Adrenal gland (tissue), 5 donors: ENCODE results near the gene HM13.

ENCODE experiments used
- CTCF ChIP-seq, 6 experiments: fragments of 450-650 bp in 4 of 6; fragments of 200-600 bp in 2 of 6; sonication (generic) in 1 of 6; IDR thresholded peaks; 1 replicate in 5 of 6; 2 replicates in 1 of 6; pipeline versions ENCODE4 v1.5.1 to v1.8.0; 2016 to 2021; ENCODE audit warnings: antibody characterized with exemption in 6 of 6, mild to moderate bottlenecking in 2 of 6, moderate library complexity in 1 of 6
- POLR2A ChIP-seq, 2 donors: fragments of 450-650 bp; IDR thresholded peaks; one replicate each; pipeline ENCODE4 v1.6.1; 2017; ENCODE audit warnings: antibody characterized with exemption in 2 of 2, mild to moderate bottlenecking in 2 of 2, moderate library complexity in 1 of 2
- donor health status: DM: no; HTN: no; CAD: no.

GRCh38 chr20:31569163-31570020 lies 55.1 kb downstream of the HM13 start:
- TF ChIP-seq CTCF (IDR thresholded peaks at IDR 0.05) (peak; percentile 60 to 79 (median 76)), POLR2A (IDR thresholded peaks at IDR 0.05) (no peak)
